HL-60 (cell line): ENCODE measurements around the gene ATP1A3.

Experiments used
- POLR2AphosphoS5 ChIP-seq: IDR thresholded peaks from 2 replicates; pipeline ENCODE4 v1.6.1; 2012; ENCODE audit warnings: low read depth
- TF ChIP-seq, protein P1 (sequence below): IDR thresholded peaks from one replicate; pipeline ENCODE4 v1.5.1; 2011; ENCODE audit warnings: low read length, control low read depth, inconsistent platforms; ENCODE audit not compliant: insufficient read depth

DNA sequence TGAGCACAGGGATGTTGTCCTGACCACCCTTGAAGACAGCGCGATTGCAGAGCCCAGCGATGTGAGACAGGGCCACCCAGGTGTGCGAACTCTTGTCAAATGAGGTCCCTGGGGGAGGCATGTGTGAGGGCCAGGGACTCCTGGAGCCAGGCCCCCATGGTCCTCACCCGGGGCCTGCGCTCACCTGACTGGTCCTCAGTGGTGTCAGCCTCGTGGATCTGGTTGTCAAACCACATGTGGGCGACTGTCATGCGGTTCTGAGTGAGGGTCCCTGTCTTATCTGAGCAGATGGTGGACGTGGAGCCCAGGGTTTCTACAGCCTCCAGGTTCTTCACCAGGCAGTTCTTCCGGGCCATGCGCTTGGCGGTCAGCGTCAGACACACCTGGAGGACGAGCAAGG is 12.3 kb downstream of the ATP1A3 start:
- TF ChIP-seq, protein P1, sequence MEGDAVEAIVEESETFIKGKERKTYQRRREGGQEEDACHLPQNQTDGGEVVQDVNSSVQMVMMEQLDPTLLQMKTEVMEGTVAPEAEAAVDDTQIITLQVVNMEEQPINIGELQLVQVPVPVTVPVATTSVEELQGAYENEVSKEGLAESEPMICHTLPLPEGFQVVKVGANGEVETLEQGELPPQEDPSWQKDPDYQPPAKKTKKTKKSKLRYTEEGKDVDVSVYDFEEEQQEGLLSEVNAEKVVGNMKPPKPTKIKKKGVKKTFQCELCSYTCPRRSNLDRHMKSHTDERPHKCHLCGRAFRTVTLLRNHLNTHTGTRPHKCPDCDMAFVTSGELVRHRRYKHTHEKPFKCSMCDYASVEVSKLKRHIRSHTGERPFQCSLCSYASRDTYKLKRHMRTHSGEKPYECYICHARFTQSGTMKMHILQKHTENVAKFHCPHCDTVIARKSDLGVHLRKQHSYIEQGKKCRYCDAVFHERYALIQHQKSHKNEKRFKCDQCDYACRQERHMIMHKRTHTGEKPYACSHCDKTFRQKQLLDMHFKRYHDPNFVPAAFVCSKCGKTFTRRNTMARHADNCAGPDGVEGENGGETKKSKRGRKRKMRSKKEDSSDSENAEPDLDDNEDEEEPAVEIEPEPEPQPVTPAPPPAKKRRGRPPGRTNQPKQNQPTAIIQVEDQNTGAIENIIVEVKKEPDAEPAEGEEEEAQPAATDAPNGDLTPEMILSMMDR, result no peak
- no peak for TF ChIP-seq POLR2AphosphoS5
